HG02678 (cell line): ENCODE measurements around the gene ABHD16B.

Experiments used
- ATAC-seq: cut with Tn5 transposase; IDR thresholded peaks from one replicate; pipeline ENCODE4 v1.9.1; 2021; ENCODE audit warnings: mild to moderate bottlenecking, moderate library complexity; ENCODE audit not compliant: unreplicated experiment

The ABHD16B gene

GRCh38 chr20:63861365-63861934 is at the start of gene ABHD16B:
Gene ABHD16B (plus strand): TSS chr20:63861498. CDS start chr20:63861541, 43 bp downstream.
- ATAC-seq: no peak

GRCh38 chr20:63814891-63815614 is 46.2 kb upstream of the ABHD16B start:
- ATAC-seq: no peak

DNA sequence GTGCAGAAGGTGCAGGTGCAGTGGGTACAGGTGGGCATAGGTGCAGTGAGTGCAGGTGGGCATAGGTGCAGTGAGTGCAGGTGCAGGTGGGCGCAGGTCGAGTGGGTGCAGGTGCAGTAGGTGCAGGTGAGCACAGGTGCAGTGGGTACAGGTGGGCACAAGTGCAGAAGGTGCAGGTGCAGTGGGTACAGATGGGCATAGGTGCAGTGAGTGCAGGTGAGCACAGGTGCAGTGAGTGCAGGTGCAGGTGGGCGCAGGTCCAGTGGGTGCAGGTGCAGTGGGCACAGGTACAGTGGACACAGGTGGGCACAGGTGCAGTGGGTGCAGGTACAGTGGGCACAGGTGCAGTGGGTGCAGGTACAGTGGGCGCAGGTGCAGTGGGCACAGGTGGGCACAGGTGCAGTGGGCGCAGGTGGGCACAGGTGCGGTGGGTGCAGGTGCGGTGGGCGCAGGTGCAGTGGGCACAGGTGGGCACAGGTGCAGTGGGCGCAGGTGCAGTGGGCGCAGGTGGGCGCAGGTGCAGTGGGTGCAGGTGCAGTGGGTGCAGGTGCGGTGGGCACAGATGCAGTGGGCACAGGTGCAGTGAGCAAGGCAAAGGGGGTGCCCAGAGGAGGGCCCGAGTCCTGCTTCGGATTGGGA is 45.6 kb upstream of the ABHD16B start:
- ATAC-seq: no peak

DNA sequence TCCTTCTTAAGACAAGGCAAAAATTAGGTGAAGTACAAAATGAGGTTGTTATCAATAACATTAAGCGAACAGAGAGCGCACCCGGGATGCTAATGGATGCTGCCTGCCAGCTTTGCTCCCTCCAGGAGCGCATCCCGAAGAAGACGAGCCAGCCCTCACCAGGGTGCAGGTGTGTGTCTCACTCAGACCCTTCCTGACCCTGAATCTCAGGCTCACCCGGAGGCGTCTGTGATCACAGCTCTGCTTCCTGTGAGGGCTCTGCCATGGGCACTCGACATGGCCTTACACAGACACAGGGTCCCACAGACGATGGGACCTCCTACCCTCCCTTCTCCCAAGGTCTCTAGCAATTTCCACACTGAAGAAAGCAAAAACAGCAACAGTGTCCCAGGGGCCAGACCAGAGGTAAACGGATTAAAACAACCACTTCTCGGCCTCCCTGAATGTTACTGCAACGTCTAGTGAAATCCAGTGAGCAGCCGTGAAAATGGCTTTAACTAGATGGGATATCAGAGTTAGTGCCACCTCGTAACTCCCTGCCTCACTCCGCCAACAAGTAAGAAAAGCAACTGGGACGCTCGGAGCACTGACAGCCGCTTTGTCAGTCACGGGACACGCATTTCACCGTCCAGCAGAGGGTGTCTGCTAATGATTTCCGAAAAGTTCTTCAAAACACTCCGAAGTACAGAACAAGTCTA is 41.9 kb upstream of the ABHD16B start:
- no peak for ATAC-seq

DNA sequence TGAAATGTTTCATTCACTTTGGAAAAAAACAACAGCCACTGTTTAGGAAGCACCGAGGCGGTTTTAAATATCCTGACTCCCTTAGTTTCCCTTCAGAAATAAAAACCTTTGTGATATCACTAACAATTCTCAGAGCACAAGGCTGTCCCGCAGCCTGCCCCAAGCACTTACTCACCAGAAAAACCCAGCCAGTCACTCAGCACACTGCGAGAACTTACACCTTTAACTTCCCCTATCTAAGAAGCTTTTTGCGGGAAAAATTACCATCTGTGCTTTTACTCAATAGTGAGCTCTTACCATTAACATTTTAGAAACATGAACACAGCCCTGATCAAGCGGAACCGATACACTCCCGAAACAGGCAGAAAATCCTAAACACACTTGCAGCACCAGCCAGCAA is 39.5 kb upstream of the ABHD16B start:
- ATAC-seq: no peak

DNA sequence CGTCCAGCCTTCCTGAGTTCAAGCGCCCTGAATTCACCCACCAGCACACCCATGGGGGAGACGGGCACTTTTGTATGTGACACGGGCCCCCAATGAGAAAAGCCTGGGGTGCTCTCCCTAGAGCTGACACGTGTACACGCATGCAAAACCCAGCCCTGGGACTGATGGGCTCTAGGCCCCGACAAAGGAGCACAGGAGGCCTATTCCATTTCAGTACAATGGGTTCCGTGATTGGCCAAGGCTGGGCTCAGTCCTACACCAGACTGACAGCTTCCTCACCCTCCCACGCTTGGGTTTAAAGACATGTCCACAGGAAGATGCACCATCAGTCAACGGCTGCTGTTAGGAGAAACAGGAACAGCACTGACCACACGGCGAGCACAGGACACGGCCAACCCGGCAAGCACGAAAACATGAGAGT is 39.0 kb upstream of the ABHD16B start:
- no peak for ATAC-seq

- ATAC-seq: no peak
Measured at GRCh38 chr20:63823691-63824311, 37.5 kb upstream of the ABHD16B start.

GRCh38 chr20:63825331-63826118 is 35.8 kb upstream of the ABHD16B start:
- no peak for ATAC-seq

DNA sequence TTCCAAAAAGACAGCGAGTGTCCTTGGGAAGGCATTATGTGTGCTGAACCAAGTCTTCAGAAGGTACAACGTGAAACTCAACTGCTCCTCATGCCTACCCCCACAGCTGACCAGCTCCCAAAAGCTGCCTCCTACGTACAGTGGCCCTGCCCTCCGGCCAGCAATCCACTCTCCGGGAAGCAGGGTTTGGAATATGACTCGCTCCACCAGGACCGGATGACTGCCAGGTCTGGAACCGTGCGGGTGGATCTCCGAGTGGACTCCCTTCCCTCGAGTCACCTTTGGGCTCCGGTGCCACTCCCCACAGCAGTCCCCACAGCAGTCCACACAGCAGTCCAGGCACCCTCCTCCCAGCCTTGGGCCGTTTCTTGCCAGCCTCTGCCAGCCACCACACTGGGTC is 34.5 kb upstream of the ABHD16B start:
- ATAC-seq: no peak

GRCh38 chr20:63828124-63828523 is 33.2 kb upstream of the ABHD16B start:
- no peak for ATAC-seq

GRCh38 chr20:63828545-63828944 is 32.8 kb upstream of the ABHD16B start:
- no peak for ATAC-seq

GRCh38 chr20:63828951-63829350 is 32.3 kb upstream of the ABHD16B start:
- ATAC-seq: no peak

DNA sequence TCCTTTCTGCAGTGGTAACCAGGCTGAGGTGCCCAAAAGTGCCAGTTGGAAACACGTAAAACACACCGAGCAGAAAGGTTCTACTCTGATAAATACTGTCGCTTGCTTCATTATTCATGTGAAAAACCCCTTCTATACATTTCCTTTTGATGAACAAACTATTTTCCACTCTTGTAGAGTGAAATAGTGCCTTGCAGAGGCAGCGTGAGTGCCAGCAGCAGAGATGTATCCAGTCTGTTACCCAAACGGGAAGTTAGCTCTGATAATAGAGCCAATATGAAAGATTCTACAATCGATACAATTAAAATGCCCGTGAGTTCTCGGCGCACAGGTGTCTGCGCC is 31.7 kb upstream of the ABHD16B start:
- ATAC-seq: no peak

DNA sequence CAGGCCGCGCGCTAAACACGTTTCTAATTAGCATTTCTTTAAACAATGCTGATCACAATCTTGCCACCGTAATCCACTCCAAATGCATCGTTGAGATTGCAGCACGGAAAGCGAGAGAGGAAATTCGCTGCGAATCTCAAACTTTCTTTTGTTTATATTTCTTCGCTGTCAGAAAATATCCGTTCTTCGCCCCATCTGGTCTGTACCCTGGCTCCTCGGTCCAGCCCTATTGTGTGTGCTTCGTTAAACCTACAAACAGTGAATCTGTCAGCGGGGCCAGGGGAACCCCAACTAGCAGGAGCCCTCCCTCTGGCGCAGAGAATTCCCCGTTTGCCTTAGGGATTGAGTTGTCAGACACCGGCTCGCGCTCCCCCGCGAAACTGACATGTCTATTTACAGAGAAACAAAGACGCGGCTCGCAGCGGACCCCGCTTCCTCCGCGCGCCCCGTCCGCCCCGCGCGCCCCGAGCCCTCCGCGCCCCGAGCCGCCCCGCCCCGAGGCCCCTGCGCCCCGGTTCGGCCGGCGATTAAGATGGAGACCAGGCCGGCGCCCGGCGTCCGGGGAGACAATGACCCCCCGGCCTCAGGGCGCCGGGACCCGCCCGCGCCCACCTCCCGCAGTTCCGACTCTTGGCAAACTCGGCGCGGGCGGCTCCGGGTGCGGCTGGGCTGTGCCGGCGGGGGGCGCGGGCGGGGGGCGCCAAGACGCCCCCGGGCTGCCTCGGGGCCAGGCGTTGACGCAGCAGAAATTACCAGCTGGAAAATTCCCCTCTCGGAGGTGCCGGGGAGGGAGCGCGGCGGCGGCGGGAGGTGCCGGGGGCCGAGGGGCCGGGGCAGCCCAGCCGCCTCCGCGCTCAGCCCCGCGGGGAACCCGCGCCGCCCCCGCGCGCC is 31.1 kb upstream of the ABHD16B start:
- ATAC-seq: peak; percentile 15

GRCh38 chr20:63830841-63831588 is 30.3 kb upstream of the ABHD16B start, which contains the start of gene ZBTB46:
Gene ZBTB46 (minus strand): TSS chr20:63831264. CDS start chr20:63790757, 40,507 bp downstream.
- peak; percentile 80 for ATAC-seq

DNA sequence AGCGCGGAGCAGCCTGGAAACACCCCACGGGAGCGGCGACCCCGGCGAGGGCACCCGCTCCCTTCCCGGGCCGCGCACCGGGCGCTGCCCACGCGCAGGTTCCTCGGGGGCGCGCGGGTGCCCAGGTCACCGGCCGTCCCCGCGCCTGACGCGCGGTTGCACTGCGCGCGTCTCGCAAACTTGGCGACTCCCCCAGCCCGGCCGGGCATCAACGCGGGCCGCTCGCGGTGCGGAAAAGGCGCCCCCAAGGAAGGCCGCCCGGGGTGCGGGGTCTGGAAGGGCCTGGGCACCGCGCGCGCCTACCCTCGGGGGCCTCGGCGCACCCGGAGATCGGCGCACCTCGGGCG is 29.7 kb upstream of the ABHD16B start:
- peak; percentile 11 for ATAC-seq

DNA sequence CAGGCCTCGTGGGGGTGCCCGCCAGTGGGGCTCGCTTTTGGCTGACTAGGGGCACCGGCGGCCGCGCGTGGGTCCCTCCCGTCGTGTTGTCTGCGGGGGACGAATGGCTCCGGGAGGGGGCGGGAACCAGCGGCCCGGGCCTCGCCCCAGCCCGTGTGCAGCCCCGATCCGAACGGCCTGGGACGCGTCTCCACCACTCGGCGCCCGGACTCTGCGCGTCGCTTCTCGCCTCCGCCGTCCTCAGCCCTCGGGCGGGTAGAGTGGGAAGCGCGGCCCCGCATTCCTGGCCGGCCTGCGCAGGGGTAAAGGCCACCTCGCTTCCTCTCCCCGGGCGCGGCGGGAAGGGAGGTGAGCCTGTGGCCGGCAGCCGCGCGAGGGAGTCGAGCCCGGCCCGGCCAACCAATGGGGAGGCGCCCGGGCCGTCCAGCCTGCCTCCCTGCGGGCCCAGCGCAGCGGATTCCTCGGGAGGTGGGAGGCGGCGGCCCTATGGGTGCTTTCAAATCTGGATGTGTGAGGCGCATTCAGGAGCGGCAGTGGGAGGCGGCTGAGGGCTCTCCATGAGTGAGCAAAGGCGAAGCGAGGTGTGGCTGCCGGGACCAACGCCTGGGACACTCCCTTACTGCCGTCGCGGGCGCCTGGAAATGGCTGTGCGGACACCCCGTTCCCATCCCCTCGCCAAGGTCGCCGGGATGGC is 29.2 kb upstream of the ABHD16B start:
- no peak for ATAC-seq

DNA sequence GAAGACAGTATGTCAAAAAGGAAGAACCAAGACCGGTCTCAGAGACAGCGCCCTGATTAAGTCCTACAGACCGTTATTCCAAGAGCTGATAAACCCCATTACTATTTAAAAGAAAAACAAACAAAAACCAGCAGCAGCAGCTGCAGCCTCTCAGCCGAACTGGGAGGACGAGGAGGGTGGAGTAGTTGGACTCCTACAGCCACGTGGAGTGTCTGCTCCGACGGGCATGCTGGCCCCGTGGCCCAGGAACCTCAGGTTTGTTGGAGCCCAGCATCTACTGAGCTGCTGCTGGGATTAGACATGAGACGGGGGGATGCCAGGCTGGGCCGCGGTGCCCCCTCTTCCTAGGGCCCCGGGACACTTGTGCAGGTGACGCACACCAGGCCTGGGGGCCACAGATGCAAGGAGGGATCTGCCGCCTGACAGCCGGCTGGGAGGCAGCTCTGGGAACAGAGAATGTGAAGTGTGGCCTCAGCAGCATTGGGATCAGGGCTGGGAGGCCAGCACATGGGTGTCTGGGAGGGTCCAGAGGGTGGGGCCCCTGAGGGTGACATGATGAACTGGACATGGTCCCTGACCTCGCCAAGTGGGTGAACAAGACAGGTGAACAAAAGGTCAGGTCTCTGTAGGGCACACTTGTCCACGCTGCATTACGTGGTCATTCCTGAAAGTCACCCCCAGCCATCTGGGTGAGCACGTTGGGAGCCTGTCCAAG is 27.4 kb upstream of the ABHD16B start:
- ATAC-seq: no peak
